Neural progenitor cell (in vitro differentiated cells): ENCODE results near the gene TANK. TPM values are rescaled to one million over a fixed set of nuclear protein-coding genes. Genes with fewer than 3 reads are reported as not detected.

Experiments
- DNase-seq: peaks from one replicate; pipeline ENCODE4 v3.0.0-alpha.2; 2016; ENCODE audit warnings: low spot score
- H2AFZ ChIP-seq: fragments of 200-600 bp; sonication (generic); replicated peaks from 2 replicates; pipeline ENCODE4 v1.6.1; 2016; ENCODE audit warnings: antibody characterized with exemption
- H3F3A ChIP-seq: fragments of 200-600 bp; sonication (generic); 2 replicates; pipeline ENCODE4 v1.6.1; 2016; ENCODE audit warnings: antibody characterized with exemption, low read depth
- H3K27ac ChIP-seq: fragments of 200-600 bp; sonication (generic); 2 replicates; pipeline ENCODE4 v1.5.1; 2016; ENCODE audit warnings: mild to moderate bottlenecking
- H3K27me3 ChIP-seq: fragments of 200-600 bp; sonication (generic); 2 replicates; pipeline ENCODE4 v1.6.1; 2016; ENCODE audit warnings: mild to moderate bottlenecking, moderate library complexity
- H3K36me3 ChIP-seq: fragments of 200-600 bp; sonication (generic); 2 replicates; pipeline ENCODE4 v1.5.1; 2016
- H3K4me1 ChIP-seq: fragments of 200-600 bp; sonication (generic); 2 replicates; pipeline ENCODE4 v1.6.1; 2016; ENCODE audit warnings: mixed run types
- H3K4me2 ChIP-seq: fragments of 200-600 bp; sonication (generic); 2 replicates; pipeline ENCODE4 v1.6.1; 2016
- H3K4me3 ChIP-seq: fragments of 200-600 bp; sonication (generic); 2 replicates; pipeline ENCODE4 v1.5.1; 2016
- H3K79me2 ChIP-seq: fragments of 200-600 bp; sonication (generic); 2 replicates; pipeline ENCODE4 v1.6.1; 2016; ENCODE audit warnings: low read depth
- H3K9ac ChIP-seq: fragments of 200-600 bp; sonication (generic); 2 replicates; pipeline ENCODE4 v1.6.1; 2016
- H3K9me3 ChIP-seq: fragments of 200-600 bp; sonication (generic); 2 replicates; pipeline ENCODE4 v1.5.1; 2016; ENCODE audit warnings: low read depth
- H4K20me1 ChIP-seq: fragments of 200-600 bp; sonication (generic); 2 replicates; pipeline ENCODE4 v1.6.1; 2016; ENCODE audit warnings: low read depth
- H3K27ac Mint-ChIP-seq: 3 replicates; pipeline ENCODE4 v1.8.0; 2021; ENCODE audit warnings: mixed read lengths
- H3K27me3 Mint-ChIP-seq: 2 replicates; pipeline ENCODE4 v1.8.0; 2022; ENCODE audit warnings: low read depth, mild to moderate bottlenecking, inconsistent platforms, moderate library complexity, mixed read lengths; ENCODE audit not compliant: insufficient read depth
- H3K36me3 Mint-ChIP-seq: 3 replicates; pipeline ENCODE4 v1.8.0; 2021; ENCODE audit warnings: mixed read lengths
- H3K4me1 Mint-ChIP-seq: 3 replicates; pipeline ENCODE4 v1.8.0; 2021; ENCODE audit warnings: mixed read lengths
- H3K4me3 Mint-ChIP-seq: 3 replicates; pipeline ENCODE4 v1.8.0; 2021; ENCODE audit warnings: mild to moderate bottlenecking, moderate library complexity, mixed read lengths
- H3K9me3 Mint-ChIP-seq: 3 replicates; pipeline ENCODE4 v1.8.0; 2020; ENCODE audit warnings: mixed read lengths
- CTCF ChIP-seq: fragments of 200-600 bp; sonication (generic); IDR thresholded peaks from 2 replicates; pipeline ENCODE4 v1.5.1; 2017; ENCODE audit warnings: antibody characterized with exemption, mild to moderate bottlenecking
- EZH2 ChIP-seq: fragments of 200-600 bp; sonication (generic); IDR thresholded peaks from 2 replicates; pipeline ENCODE4 v1.6.1; 2017; ENCODE audit warnings: antibody characterized with exemption, mild to moderate bottlenecking, moderate library complexity
- EZH2phosphoT487 ChIP-seq: fragments of 200-600 bp; sonication (generic); IDR thresholded peaks from 2 replicates; pipeline ENCODE4 v1.6.1; 2017; ENCODE audit warnings: antibody characterized with exemption
- total RNA-seq: library from RNA; depleted of rRNA; stranded (reverse); fragments of >200 nt; gene quantifications from 2 replicates; pipeline ENCODE4 v1.2.3, GENCODE V29; 2015; ENCODE audit warnings: low replicate concordance

TANK gene
- total RNA-seq, 1 donor from 2014 or later: 43.5 TPM

GRCh38 chr2:161204846-161205245 lies 44.6 kb downstream of the TANK start:
- TF ChIP-seq EZH2 (no peak), CTCF (no peak), EZH2phosphoT487 (no peak)

GRCh38 chr2:161206471-161207032 lies 46.3 kb downstream of the TANK start:
- Histone ChIP-seq H3K4me1 (peaks cover 5% of the 10 kb centered on the region), H3K36me3 (no peaks in the 10 kb centered on the region), H3K4me2 (no peak overlapping the region), H4K20me1 (no peaks in the 10 kb centered on the region), H3K27me3 (no peaks in the 10 kb centered on the region), H3F3A (no peaks in the 10 kb centered on the region), H2AFZ (no peak overlapping the region), H3K27ac (no peak overlapping the region), H3K79me2 (no peaks in the 10 kb centered on the region), H3K9ac (no peak overlapping the region), H3K4me3 (no peak overlapping the region), H3K9me3 (no peaks in the 10 kb centered on the region)
- no peak overlapping the region for H3K4me3 Mint-ChIP-seq
- H3K36me3 Mint-ChIP-seq: peaks cover 2% of the 10 kb centered on the region
- H3K9me3 Mint-ChIP-seq: no peaks in the 10 kb centered on the region
- no peaks in the 10 kb centered on the region for H3K4me1 Mint-ChIP-seq
- TF ChIP-seq CTCF (no peak), EZH2 (no peak), EZH2phosphoT487 (no peak)
- peaks cover 2% of the 10 kb centered on the region for H3K27me3 Mint-ChIP-seq
- no peak for DNase-seq
- H3K27ac Mint-ChIP-seq: no peak overlapping the region

More at GRCh38 chr2:161204846-161205245, 44.6 kb downstream of the TANK start:
- Histone ChIP-seq H3K4me1 (peaks cover 5% of the 10 kb centered on the region), H3K27ac (no peak overlapping the region), H3K36me3 (no peaks in the 10 kb centered on the region), H3K27me3 (no peaks in the 10 kb centered on the region), H4K20me1 (no peaks in the 10 kb centered on the region), H3F3A (no peaks in the 10 kb centered on the region), H3K9ac (no peak overlapping the region), H3K4me3 (no peak overlapping the region), H3K4me2 (no peak overlapping the region), H3K9me3 (no peaks in the 10 kb centered on the region), H3K79me2 (no peaks in the 10 kb centered on the region), H2AFZ (no peak overlapping the region)
- DNase-seq: no peak
- Mint-ChIP-seq H3K36me3 (peaks cover 2% of the 10 kb centered on the region), H3K27me3 (peaks cover 2% of the 10 kb centered on the region), H3K27ac (no peak overlapping the region), H3K4me1 (no peaks in the 10 kb centered on the region), H3K9me3 (no peaks in the 10 kb centered on the region), H3K4me3 (no peak overlapping the region)

- Histone ChIP-seq H4K20me1 (no peaks in the 10 kb centered on the region), H3F3A (no peaks in the 10 kb centered on the region), H3K36me3 (no peaks in the 10 kb centered on the region), H3K27ac (no peak overlapping the region), H3K9ac (no peak overlapping the region), H3K79me2 (no peaks in the 10 kb centered on the region), H3K4me1 (peaks cover 5% of the 10 kb centered on the region), H3K4me3 (no peak overlapping the region), H3K9me3 (no peaks in the 10 kb centered on the region), H3K4me2 (no peak overlapping the region), H2AFZ (no peak overlapping the region), H3K27me3 (no peaks in the 10 kb centered on the region)
- TF ChIP-seq EZH2phosphoT487 (no peak), CTCF (no peak), EZH2 (no peak)
- Mint-ChIP-seq H3K9me3 (no peaks in the 10 kb centered on the region), H3K4me3 (no peak overlapping the region), H3K27ac (no peak overlapping the region), H3K4me1 (no peaks in the 10 kb centered on the region), H3K36me3 (peaks cover 2% of the 10 kb centered on the region), H3K27me3 (peaks cover 2% of the 10 kb centered on the region)
- DNase-seq: no peak
These were observed 47.7 kb downstream of the TANK start for GRCh38 chr2:161207941-161208340.
